MCF 10A (cell line): Measurements from ENCODE around the gene SORCS1. TPM values are rescaled to one million over a fixed set of nuclear protein-coding genes. Genes with fewer than 3 reads are reported as not detected.
A peak's percentile ranks its signal among the peaks of the same experiment; 100 is the strongest.

Experiments
- BruUV-seq: library from RNA; stranded (reverse); fragments of 400-500 nt; replicated peaks from 2 replicates; lab custom pipeline; 2021; lab: Mats Ljungman, UMichigan
- CTCF ChIA-PET: fragments of 300-600 bp; sonication (Branson Sonifier 250); formaldehyde crosslinking; extraction: SDS; loops from one replicate; lab custom pipeline; 2021; ENCODE audit warnings: antibody characterized with exemption, inconsistent platforms; lab: Yijun Ruan, JAX
- POLR2A ChIA-PET: fragments of 300-600, 350-650 bp; sonication (Branson Sonifier 250); formaldehyde crosslinking; extraction: SDS; loops from one replicate; lab custom pipeline; 2020; ENCODE audit warnings: antibody characterized with exemption, inconsistent platforms; lab: Yijun Ruan, JAX
- DNase-seq: peaks from one replicate; pipeline ENCODE4 v3.0.0-alpha.2; 2018; ENCODE audit not compliant: unreplicated experiment
- H3K27ac Mint-ChIP-seq: one replicate; pipeline ENCODE4 v1.8.0; 2022; ENCODE audit warnings: mild to moderate bottlenecking, low read depth, mixed read lengths; ENCODE audit not compliant: unreplicated experiment
- H3K27me3 Mint-ChIP-seq: one replicate; pipeline ENCODE4 v1.8.0; 2022; ENCODE audit warnings: mixed read lengths; ENCODE audit not compliant: insufficient read depth, unreplicated experiment
- H3K36me3 Mint-ChIP-seq: one replicate; pipeline ENCODE4 v1.8.0; 2022; ENCODE audit warnings: mild to moderate bottlenecking, moderate library complexity, mixed read lengths; ENCODE audit not compliant: insufficient read depth, unreplicated experiment
- H3K4me1 Mint-ChIP-seq: one replicate; pipeline ENCODE4 v1.8.0; 2022; ENCODE audit warnings: mixed read lengths; ENCODE audit not compliant: insufficient read depth, unreplicated experiment
- H3K4me3 Mint-ChIP-seq: one replicate; pipeline ENCODE4 v1.8.0; 2022; ENCODE audit warnings: mild to moderate bottlenecking, moderate library complexity, mixed read lengths; ENCODE audit not compliant: unreplicated experiment
- H3K9me3 Mint-ChIP-seq: one replicate; pipeline ENCODE4 v1.8.0; 2022; ENCODE audit warnings: mixed read lengths; ENCODE audit not compliant: unreplicated experiment
- intact Hi-C: fragments of 100-400 bp; cut with micrococcal nuclease; formaldehyde crosslinking; loops from 2 replicates; pipeline ENCODE4 v1.14.1; 2022
- total RNA-seq: library from RNA; stranded (reverse); gene quantifications from 2 replicates; pipeline ENCODE4 v1.2.3, GENCODE V29; 2022
- TF ChIP-seq, protein P1 (sequence below): fragments of 200-600 bp; IDR thresholded peaks from one replicate; pipeline ENCODE4 v1.8.0; 2022; ENCODE audit warnings: antibody characterized with exemption, mild to moderate bottlenecking; ENCODE audit not compliant: unreplicated experiment

Gene SORCS1
- total RNA-seq, 1 experiment from 2014 or later: 0.54 TPM

DNA sequence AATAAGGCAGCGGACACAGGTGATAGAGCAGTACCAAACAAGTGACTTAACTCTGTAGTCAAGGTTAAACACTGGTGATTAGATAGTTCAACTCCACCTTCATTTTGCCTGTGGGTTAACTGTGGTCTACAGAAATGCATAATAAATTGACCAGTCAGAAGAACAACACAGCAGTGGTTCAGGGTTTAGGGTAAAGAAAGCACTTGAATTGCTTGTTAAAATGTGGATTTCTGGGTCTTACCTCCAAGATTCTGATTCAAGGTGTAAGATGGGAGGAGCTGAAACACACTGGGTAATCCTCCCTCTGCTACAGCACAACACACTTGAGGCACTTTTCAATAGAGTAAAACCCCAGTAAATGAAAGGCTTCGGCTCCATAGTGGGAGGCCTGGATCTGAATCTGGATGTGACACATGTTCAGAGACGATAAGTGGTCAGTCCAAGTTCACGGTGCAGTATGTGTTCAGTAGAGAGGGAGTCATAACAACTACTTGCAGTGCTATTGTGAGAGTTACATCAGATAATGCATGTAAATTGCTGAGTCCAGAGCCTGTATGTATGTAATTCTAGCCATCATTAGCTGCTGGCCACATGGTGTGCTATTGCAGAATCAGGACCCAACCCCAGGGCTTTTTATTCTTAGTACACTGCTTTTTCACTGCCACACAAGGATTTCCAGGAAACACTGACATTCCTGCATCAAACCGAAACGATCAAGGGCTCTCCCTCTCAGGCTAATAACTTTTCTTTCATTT, 141.7 kb downstream of the SORCS1 start:
- CTCF ChIA-PET: interaction anchor here (0.6 to 1.4 kb wide), 2 partner anchors 311 to 1253 kb away, joined by 3 to 4 read pairs; no protein-coding TSS in a partner anchor

DNA sequence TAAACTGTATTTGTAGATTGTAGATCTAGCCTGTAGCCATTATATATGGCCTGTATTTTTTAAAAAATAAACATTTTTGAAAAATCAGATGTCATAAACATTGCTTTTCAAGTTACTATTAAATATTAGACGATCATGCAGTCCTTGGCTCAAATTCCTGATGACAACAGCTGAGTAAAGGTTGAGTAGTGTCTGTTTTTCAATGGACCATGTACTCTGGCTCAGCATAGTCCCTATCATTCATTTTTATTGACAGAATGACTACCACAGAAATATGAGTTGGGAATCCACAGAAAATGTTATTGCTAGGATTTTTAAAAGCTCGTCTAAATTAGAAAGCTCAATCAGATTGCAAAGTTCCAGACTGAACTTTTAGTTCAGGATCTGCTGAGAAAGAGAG, 145.4 kb downstream of the SORCS1 start:
- intact Hi-C loops: no loop called here
- Mint-ChIP-seq H3K4me3 (no peak overlapping the region), H3K9me3 (no peaks in the 10 kb centered on the region), H3K36me3 (no peaks in the 10 kb centered on the region), H3K27ac (no peak overlapping the region), H3K4me1 (no peaks in the 10 kb centered on the region), H3K27me3 (no peaks in the 10 kb centered on the region)
- ChIA-PET CTCF (no interaction called here), POLR2A (interaction anchor here (0.6 kb wide), 1 partner anchor 35 kb away, joined by 4 read pairs; no protein-coding TSS in a partner anchor)
- BruUV-seq: no TSS peak
- TF ChIP-seq, protein P1, sequence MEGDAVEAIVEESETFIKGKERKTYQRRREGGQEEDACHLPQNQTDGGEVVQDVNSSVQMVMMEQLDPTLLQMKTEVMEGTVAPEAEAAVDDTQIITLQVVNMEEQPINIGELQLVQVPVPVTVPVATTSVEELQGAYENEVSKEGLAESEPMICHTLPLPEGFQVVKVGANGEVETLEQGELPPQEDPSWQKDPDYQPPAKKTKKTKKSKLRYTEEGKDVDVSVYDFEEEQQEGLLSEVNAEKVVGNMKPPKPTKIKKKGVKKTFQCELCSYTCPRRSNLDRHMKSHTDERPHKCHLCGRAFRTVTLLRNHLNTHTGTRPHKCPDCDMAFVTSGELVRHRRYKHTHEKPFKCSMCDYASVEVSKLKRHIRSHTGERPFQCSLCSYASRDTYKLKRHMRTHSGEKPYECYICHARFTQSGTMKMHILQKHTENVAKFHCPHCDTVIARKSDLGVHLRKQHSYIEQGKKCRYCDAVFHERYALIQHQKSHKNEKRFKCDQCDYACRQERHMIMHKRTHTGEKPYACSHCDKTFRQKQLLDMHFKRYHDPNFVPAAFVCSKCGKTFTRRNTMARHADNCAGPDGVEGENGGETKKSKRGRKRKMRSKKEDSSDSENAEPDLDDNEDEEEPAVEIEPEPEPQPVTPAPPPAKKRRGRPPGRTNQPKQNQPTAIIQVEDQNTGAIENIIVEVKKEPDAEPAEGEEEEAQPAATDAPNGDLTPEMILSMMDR: no peak
- no peak for DNase-seq

More for the DNA sequence above, 141.7 kb downstream of the SORCS1 start:
- no TSS peak for BruUV-seq
- Mint-ChIP-seq H3K36me3 (no peaks in the 10 kb centered on the region), H3K9me3 (no peaks in the 10 kb centered on the region), H3K4me1 (no peaks in the 10 kb centered on the region), H3K27me3 (no peaks in the 10 kb centered on the region), H3K4me3 (no peak overlapping the region), H3K27ac (no peak overlapping the region)
- TF ChIP-seq, protein P1: no peak
- POLR2A ChIA-PET: no interaction called here
- intact Hi-C loops: no loop called here
- peak; percentile 8 for DNase-seq

DNA sequence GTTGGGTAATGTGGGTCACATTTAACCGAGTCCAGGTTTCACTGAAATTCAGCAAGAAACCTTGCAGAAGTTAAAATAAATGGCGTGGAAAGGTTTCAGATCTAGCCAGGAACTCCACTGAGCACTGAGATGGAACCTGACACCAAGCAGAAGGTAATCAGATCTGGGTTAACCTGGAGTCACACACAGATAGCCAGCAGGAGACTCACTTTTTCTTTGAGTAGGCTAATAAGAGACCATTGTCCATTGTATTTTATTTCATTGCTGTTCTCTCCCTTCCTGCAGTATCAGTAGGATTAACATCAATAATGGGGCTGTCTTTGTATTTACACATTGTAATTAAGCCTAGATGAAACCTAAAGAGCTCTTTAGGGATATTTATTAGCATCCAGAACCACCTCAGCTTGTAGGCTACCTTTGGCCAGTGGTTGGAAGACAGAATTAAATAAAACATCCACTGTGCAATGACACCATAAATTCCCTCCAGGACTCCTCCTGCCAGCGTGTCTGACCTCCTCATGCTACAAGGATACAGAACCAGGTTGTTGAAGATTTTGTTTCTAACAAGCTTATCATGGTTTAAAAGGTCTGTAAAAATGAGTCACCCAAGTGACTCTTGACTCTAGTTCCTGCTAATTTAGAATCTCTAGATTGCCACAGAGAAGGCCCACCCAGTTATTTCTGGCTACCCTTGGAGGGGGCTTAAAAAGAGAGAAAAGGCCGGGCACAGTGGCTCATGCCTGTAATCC, 151.1 kb downstream of the SORCS1 start:
- Mint-ChIP-seq H3K9me3 (no peaks in the 10 kb centered on the region), H3K4me1 (no peaks in the 10 kb centered on the region), H3K36me3 (no peaks in the 10 kb centered on the region), H3K4me3 (no peak overlapping the region), H3K27ac (no peak overlapping the region), H3K27me3 (no peaks in the 10 kb centered on the region)
- BruUV-seq: no TSS peak
- no peak for DNase-seq
- TF ChIP-seq, protein P1: no peak
- POLR2A ChIA-PET: interaction anchor here (1.4 kb wide), 1 partner anchor 15 kb away, joined by 3 read pairs; no protein-coding TSS in a partner anchor
- CTCF ChIA-PET: interaction anchor here (0.5 kb wide), 1 partner anchor 214 kb away, joined by 3 read pairs; no protein-coding TSS in a partner anchor
- intact Hi-C loops: no loop called here

DNA sequence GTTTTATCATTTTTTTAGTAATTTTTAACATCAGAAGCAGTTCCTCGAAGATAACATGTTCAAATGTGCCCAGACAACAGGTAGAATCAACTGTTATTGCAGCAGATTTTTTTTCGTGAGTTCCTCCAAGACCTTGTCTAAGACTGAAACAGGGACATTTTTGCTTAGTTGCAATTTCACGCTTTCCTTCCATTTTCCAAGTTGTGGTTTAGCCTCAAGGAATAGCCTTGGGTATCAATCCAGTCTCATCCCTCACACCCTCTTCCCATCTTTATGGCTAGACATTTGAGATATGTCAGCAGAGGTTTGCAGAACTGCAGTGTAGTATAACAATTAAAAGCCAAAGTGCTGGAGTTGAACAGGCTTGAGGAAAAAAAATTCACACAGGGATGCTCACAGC, 152.5 kb downstream of the SORCS1 start:
- Mint-ChIP-seq H3K9me3 (no peaks in the 10 kb centered on the region), H3K4me3 (no peak overlapping the region), H3K36me3 (no peaks in the 10 kb centered on the region), H3K27ac (no peak overlapping the region), H3K4me1 (no peaks in the 10 kb centered on the region), H3K27me3 (no peaks in the 10 kb centered on the region)
- BruUV-seq: no TSS peak
- intact Hi-C loops: loop anchor here (1.0 to 2.0 kb wide), 2 partner anchors 217 to 307 kb away; no protein-coding TSS in a partner anchor
- ChIA-PET CTCF (interaction anchor here (0.9 to 1.3 kb wide), 2 partner anchors 16 to 299 kb away, joined by 3 to 4 read pairs; no protein-coding TSS in a partner anchor), POLR2A (interaction anchor here (1.4 kb wide), 1 partner anchor 13 kb away, joined by 3 read pairs; no protein-coding TSS in a partner anchor)
- DNase-seq: no peak
- TF ChIP-seq, protein P1: no peak
